Measurements from ENCODE around the gene BATF. TPM values are rescaled to one million over a fixed set of nuclear protein-coding genes. Genes with fewer than 3 reads are reported as not detected.

Gene BATF
- total and polyA plus RNA-seq, 2 of the 8 experiments (the other 6 are each of a cell fraction or from before 2014, with no cell fraction given) = not detected

DNA sequence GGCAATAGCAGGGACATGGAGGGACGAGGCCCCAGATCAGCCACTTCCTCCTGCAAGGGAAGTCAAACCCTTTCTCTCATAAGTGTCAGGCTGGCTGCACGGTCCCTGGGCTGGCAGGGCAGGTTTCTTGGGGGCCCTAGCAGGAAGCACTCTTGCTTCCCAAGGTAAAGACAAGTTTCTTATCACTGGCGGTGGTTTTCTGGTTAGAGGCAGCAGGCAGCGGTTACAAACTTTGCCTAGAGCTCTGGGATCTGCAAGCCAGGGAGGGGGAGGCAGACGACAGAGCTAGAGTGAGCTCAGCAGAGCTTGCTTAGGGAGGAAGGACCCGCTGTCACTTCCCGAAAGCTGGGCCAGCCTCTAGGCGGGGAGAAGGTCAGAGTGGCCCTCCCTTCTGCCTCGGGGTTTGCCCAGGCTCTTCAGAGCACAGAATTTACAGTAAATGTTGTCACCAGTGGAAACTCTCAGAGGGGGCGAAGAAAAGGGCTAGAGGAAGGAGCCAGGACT lies 20.4 kb downstream of the BATF start (continued):
- TF ChIP-seq, protein P1, sequence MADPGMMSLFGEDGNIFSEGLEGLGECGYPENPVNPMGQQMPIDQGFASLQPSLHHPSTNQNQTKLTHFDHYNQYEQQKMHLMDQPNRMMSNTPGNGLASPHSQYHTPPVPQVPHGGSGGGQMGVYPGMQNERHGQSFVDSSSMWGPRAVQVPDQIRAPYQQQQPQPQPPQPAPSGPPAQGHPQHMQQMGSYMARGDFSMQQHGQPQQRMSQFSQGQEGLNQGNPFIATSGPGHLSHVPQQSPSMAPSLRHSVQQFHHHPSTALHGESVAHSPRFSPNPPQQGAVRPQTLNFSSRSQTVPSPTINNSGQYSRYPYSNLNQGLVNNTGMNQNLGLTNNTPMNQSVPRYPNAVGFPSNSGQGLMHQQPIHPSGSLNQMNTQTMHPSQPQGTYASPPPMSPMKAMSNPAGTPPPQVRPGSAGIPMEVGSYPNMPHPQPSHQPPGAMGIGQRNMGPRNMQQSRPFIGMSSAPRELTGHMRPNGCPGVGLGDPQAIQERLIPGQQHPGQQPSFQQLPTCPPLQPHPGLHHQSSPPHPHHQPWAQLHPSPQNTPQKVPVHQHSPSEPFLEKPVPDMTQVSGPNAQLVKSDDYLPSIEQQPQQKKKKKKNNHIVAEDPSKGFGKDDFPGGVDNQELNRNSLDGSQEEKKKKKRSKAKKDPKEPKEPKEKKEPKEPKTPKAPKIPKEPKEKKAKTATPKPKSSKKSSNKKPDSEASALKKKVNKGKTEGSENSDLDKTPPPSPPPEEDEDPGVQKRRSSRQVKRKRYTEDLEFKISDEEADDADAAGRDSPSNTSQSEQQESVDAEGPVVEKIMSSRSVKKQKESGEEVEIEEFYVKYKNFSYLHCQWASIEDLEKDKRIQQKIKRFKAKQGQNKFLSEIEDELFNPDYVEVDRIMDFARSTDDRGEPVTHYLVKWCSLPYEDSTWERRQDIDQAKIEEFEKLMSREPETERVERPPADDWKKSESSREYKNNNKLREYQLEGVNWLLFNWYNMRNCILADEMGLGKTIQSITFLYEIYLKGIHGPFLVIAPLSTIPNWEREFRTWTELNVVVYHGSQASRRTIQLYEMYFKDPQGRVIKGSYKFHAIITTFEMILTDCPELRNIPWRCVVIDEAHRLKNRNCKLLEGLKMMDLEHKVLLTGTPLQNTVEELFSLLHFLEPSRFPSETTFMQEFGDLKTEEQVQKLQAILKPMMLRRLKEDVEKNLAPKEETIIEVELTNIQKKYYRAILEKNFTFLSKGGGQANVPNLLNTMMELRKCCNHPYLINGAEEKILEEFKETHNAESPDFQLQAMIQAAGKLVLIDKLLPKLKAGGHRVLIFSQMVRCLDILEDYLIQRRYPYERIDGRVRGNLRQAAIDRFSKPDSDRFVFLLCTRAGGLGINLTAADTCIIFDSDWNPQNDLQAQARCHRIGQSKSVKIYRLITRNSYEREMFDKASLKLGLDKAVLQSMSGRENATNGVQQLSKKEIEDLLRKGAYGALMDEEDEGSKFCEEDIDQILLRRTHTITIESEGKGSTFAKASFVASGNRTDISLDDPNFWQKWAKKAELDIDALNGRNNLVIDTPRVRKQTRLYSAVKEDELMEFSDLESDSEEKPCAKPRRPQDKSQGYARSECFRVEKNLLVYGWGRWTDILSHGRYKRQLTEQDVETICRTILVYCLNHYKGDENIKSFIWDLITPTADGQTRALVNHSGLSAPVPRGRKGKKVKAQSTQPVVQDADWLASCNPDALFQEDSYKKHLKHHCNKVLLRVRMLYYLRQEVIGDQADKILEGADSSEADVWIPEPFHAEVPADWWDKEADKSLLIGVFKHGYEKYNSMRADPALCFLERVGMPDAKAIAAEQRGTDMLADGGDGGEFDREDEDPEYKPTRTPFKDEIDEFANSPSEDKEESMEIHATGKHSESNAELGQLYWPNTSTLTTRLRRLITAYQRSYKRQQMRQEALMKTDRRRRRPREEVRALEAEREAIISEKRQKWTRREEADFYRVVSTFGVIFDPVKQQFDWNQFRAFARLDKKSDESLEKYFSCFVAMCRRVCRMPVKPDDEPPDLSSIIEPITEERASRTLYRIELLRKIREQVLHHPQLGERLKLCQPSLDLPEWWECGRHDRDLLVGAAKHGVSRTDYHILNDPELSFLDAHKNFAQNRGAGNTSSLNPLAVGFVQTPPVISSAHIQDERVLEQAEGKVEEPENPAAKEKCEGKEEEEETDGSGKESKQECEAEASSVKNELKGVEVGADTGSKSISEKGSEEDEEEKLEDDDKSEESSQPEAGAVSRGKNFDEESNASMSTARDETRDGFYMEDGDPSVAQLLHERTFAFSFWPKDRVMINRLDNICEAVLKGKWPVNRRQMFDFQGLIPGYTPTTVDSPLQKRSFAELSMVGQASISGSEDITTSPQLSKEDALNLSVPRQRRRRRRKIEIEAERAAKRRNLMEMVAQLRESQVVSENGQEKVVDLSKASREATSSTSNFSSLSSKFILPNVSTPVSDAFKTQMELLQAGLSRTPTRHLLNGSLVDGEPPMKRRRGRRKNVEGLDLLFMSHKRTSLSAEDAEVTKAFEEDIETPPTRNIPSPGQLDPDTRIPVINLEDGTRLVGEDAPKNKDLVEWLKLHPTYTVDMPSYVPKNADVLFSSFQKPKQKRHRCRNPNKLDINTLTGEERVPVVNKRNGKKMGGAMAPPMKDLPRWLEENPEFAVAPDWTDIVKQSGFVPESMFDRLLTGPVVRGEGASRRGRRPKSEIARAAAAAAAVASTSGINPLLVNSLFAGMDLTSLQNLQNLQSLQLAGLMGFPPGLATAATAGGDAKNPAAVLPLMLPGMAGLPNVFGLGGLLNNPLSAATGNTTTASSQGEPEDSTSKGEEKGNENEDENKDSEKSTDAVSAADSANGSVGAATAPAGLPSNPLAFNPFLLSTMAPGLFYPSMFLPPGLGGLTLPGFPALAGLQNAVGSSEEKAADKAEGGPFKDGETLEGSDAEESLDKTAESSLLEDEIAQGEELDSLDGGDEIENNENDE (IDR thresholded peaks at IDR 0.05; ENCODE audit: insufficient replicate concordance, low read length) = no peak
- TF ChIP-seq HDAC2 (IDR thresholded peaks at IDR 0.05; ENCODE audit: borderline replicate concordance in 1 of 2, low read depth in 2 of 2, low read length in 2 of 2) = no peak
- TF ChIP-seq HDAC6 (IDR thresholded peaks at IDR 0.05; ENCODE audit: low read depth, low read length) = no peak

Measured in H1 (cell line).